SJCRH30 (cell line): ENCODE results near the gene CACTIN. TPM values are rescaled to one million over a fixed set of nuclear protein-coding genes. Genes with fewer than 3 reads are reported as not detected.
"Not testable (repeated sequence)": the region's sequence is repeated elsewhere in the genome, so short reads cannot be mapped to it uniquely, and the experiment has no call there.

ENCODE experiments used
- DNase-seq, 2 experiments: peaks; one replicate each; pipeline ENCODE4 v3.0.0-alpha.2; 2015 to 2020
- H3K27ac ChIP-seq: fragments of 250-450 bp; sonication (Bioruptor Pico); 2 replicates; pipeline ENCODE4 v1.5.1; 2020; ENCODE audit warnings: mild to moderate bottlenecking, moderate library complexity
- H3K27me3 ChIP-seq: fragments of 250-450 bp; sonication (Bioruptor Pico); 2 replicates; pipeline ENCODE4 v1.5.1; 2020; ENCODE audit warnings: mild to moderate bottlenecking, moderate library complexity
- H3K36me3 ChIP-seq: fragments of 250-450 bp; sonication (Bioruptor Pico); 2 replicates; pipeline ENCODE4 v1.5.1; 2020; ENCODE audit warnings: mild to moderate bottlenecking, moderate library complexity
- H3K4me1 ChIP-seq: fragments of 250-450 bp; sonication (Bioruptor Pico); 2 replicates; pipeline ENCODE4 v1.5.1; 2020; ENCODE audit warnings: mild to moderate bottlenecking, moderate library complexity
- H3K4me3 ChIP-seq: fragments of 250-450 bp; sonication (Bioruptor Pico); 2 replicates; pipeline ENCODE4 v1.5.1; 2020; ENCODE audit warnings: mild to moderate bottlenecking, moderate library complexity
- H3K9me3 ChIP-seq: fragments of 250-450 bp; sonication (Bioruptor Pico); replicated peaks from 2 replicates; pipeline ENCODE4 v1.5.1; 2020; ENCODE audit warnings: mild to moderate bottlenecking, moderate library complexity
- total RNA-seq: library from RNA; depleted of rRNA; stranded (reverse); fragments of >200 nt; shearing (Covaris generic); gene quantifications from 2 replicates; pipeline ENCODE4 v1.2.3, GENCODE V29; 2014

CACTIN gene
- total RNA-seq, 1 experiment from 2014 or later = 21.4 TPM

DNA sequence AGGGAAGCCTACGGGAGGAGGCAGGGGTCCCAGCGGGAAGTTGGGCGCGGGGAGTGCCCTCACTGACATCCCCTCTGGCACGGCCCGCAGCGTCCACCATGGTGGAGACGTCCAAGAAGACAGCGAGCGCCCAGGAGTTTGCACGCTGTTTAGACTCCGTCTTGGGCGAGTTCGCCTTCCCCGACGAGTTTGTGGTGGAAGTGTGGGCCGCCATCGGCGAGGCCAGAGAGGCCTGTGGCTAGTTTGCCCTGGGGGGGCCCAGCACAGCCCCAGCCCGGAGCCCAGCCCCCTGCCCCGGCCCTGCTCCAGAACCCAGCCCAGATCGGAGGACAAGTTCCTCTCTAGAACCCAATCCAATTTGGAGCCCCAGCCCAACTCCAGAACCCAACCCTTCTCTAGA is 36.6 kb downstream of the CACTIN start:
- H3K4me3 ChIP-seq = no peak overlapping the region
- no peaks in the 10 kb centered on the region for H3K9me3 ChIP-seq
- no peaks in the 10 kb centered on the region for H3K27me3 ChIP-seq
- no peaks in the 10 kb centered on the region for H3K36me3 ChIP-seq
- DNase-seq = no peak
- H3K27ac ChIP-seq = no peak overlapping the region
- H3K4me1 ChIP-seq = no peaks in the 10 kb centered on the region

DNA sequence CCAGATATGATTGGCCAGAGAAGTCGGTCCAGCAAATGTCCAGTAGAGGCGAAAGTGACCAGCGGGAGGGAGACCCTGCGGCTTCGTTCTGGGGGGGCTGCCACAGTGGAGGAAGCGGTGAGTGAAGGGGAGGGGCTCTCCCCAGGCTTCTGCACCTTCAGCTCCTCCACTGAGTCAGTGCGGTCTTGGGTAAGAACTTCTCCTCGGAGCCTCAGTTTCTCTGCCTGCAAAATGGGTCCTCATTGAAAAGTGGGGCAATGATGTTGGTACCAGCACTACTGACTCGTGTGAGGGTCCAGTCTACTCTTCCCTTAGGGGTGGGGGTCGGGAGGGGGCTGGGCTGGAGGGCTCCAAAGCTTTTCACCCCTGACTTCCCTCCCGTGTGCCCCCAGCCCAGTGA is 37.2 kb downstream of the CACTIN start:
- Histone ChIP-seq H3K4me1 (no peaks in the 10 kb centered on the region), H3K27me3 (no peaks in the 10 kb centered on the region), H3K27ac (no peak overlapping the region), H3K4me3 (no peak overlapping the region), H3K9me3 (no peaks in the 10 kb centered on the region), H3K36me3 (no peaks in the 10 kb centered on the region)
- no peak for DNase-seq

DNA sequence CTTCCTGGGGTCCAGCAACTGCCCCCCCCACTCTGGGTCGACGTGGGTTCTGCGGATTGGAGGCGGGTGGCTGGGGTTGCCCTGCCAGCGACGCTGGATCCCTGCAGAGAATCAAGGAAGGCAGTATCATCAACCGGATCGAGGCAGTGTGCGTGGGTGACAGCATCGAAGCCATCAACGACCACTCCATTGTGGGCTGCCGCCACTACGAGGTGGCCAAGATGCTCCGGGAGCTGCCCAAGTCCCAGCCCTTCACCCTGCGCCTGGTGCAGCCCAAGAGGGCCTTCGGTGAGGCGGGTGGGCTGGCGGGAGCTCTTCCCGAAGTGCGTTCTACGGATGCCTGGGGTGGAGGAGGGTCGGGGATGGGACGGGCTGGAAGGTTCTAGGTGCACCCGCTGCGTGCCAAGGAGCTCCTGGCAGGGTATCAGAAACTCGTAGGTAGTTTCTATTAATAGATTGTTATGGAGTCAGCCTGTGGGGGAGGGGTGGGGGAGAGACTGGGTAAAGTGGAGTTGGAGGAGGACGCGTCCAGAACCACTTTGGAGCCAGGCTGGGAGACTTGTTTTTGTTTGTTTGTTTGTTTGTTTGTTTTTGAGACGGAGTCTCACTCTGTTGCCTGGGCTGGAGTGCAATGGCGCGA is 39.8 kb downstream of the CACTIN start:
- H3K36me3 ChIP-seq = no peaks in the 10 kb centered on the region
- no peak overlapping the region for H3K27ac ChIP-seq
- no peak overlapping the region for H3K4me3 ChIP-seq
- H3K27me3 ChIP-seq = no peaks in the 10 kb centered on the region
- no peak for DNase-seq
- no peaks in the 10 kb centered on the region for H3K9me3 ChIP-seq
- no peaks in the 10 kb centered on the region for H3K4me1 ChIP-seq

DNA sequence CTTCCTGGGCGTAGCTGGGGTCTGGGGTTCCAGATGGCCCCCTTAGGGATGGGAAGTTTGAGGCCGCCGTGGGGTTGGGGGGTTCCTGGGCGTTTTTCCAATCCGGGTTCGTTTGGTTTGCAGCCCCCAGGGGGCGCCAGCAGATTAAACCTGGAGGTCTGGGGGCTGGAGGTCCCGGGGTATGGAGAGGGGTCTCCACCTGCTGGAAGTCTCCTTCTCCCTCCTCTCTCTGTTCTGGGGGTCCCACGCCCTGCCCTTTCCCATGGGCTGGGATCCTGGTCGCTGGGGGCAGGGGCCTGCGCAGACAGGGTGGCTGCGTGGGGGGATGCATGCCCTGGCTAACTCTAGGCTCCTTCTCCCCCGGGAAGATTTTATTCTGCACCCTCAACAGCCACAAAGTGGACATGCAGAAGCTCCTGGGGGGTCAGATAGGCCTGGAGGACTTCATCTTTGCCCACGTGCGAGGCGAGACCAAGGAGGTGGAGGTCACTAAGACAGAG is 40.4 kb downstream of the CACTIN start:
- H3K36me3 ChIP-seq = no peaks in the 10 kb centered on the region
- H3K9me3 ChIP-seq = no peaks in the 10 kb centered on the region
- H3K4me3 ChIP-seq = no peak overlapping the region
- H3K27me3 ChIP-seq = no peaks in the 10 kb centered on the region
- H3K4me1 ChIP-seq = no peaks in the 10 kb centered on the region
- DNase-seq = peak in 1 of 2 experiments; percentile 38
- H3K27ac ChIP-seq = no peak overlapping the region

DNA sequence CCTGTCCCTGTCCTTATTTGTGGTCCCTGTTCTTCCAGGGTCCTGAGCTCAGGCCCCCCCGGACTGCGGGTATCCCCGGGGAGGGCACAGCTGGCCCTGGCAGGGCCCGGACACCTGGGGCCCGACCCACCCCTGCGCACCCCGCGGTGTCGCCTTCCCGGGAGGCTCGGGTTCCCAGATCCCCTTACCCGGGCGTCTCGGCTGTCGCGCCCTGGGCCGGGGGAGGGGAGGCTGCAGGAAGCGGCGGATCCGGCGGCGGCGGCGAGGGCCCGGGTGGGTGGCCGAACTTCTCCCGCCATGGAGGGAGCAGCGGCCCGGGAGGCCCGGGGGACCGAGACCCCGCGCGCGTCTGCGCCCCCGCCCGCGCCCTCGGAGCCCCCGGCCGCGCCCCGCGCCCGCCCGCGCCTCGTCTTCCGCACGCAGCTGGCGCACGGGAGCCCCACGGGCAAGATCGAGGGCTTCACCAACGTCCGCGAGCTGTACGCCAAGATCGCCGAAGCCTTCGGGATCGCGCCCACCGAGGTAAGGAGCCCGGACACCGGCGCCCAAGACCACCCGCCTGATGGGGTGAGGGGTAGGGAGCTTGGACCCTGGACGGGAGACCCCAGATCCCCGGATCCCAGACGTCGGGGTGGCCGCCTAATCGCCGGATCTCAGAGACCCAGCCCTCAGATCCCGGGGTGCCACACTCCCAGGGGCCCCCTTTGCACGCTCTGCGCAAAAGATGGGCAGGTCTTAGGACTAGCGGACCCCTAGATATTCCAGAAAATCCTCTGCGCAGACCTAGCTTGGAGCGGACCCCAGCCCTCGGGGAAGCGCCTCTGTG is 41.1 kb downstream of the CACTIN start, which contains the start of gene GIPC3:
TSS of gene GIPC3 (plus strand) at position 178 of the 826 bp plus-strand sequence. CDS start at position 298, 120 bp downstream.
- H3K9me3 ChIP-seq = no peaks in the 10 kb centered on the region
- no peak within 1 kb of the TSS for H3K27ac ChIP-seq
- H3K27me3 ChIP-seq = no peaks in the 10 kb centered on the region
- DNase-seq = no peak
- no peaks in the 10 kb centered on the region for H3K36me3 ChIP-seq
- no peak within 1 kb of the TSS for H3K4me3 ChIP-seq
- no peaks in the 10 kb centered on the region for H3K4me1 ChIP-seq

DNA sequence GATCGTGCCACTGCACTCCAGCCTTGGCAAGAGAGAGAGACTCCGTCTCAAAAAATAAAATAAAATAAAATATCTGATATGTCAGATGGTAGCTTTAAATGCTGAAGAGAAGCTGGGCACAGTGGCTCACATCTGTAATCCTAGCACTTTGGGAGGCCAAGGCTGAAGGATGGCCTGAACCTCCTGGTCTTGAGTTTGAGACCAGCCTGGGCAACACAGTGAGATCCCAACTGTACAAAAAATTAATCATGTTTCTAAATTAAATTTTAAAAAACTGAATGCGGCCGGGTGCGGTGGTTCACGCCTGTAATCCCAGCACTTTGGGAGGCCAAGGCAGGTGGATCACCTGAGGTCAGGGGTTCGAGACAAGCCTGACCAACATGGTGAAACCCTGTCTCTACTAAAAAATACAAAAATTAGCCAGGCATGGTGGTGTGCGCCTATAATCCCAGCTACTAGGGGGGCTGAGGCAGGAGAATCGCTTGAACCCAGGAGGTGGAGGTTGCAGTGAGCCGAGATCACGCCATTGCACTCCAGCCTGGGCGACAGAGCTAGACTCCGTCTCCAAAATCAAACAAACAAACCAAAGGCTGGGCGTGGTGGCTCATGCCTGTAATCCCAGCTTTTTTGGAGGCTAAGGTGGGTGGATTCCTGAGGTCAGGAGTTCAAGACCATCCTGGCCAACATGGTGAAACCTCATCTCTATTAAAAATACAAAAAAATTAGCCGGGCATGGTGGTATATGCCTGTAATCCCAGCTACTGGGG is 42.4 kb downstream of the CACTIN start:
- H3K9me3 ChIP-seq, DNase-seq, H3K27me3 ChIP-seq, H3K36me3 ChIP-seq, H3K4me1 ChIP-seq, H3K4me3 ChIP-seq, H3K27ac ChIP-seq: not testable (repeated sequence)

DNA sequence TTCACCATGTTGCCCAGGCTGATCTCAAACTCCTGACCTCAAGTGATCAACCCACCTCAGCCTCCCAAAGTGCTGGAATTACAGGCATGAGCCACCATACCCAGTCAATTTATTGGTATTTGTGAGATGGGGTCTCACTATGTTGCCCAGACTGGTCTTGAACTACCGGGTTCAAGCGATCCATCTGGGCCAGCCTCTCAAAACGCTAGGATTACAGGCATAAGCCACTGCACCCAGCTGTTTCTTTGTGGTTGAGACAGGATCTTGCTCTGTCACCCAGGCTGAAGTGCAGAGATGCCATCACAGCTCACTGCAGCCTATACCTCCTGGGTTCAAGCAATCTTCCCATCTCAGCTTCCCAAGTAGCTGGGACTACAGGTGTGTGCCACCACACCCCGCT is 44.8 kb downstream of the CACTIN start:
- not testable (repeated sequence) for H3K27ac ChIP-seq, H3K27me3 ChIP-seq, H3K4me1 ChIP-seq, H3K4me3 ChIP-seq, H3K36me3 ChIP-seq, H3K9me3 ChIP-seq
- peak in 1 of 2 experiments; percentile 26 for DNase-seq

DNA sequence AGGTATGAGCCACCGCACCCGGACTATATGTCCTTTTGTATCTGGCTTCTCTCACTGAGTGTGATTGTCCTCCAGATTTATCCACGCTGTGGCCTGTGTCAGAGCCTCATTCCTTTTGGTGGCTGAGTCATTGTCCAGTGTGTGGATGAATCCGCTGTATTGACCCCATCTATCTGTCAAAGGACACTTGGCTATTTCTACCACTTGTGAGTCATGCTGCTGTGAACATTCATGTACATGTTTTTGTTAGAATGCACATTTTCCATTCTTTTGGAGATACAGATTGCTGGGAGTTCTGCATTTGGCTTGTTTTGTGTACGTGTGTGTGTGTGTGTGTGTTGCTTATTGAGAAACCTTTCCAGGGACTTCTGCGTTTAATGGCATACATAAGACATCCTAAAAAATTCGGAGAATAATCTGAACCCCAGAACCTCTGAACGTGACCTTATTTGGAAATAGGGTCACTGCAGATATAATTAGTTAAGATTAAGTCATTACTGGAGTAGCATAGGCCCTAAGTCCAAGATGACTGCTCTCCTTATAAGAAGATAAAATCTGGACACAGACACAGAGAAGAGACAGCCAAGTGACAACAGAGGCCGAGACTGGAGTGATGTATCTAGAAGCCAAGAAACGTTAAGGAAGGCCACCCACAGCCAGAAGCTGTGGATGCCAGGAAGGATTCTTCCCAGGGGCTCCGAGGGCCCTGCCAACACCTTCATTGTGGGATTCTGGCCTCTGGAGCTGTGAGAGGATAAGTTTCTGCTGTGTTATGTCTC is 46.2 kb downstream of the CACTIN start:
- Histone ChIP-seq H3K4me1 (no peaks in the 10 kb centered on the region), H3K36me3 (peaks cover 13% of the 10 kb centered on the region; the same call in 1 of the 2 replicates), H3K4me3 (no peak overlapping the region), H3K9me3 (no peaks in the 10 kb centered on the region), H3K27me3 (no peaks in the 10 kb centered on the region), H3K27ac (no peak overlapping the region)
- no peak for DNase-seq

DNA sequence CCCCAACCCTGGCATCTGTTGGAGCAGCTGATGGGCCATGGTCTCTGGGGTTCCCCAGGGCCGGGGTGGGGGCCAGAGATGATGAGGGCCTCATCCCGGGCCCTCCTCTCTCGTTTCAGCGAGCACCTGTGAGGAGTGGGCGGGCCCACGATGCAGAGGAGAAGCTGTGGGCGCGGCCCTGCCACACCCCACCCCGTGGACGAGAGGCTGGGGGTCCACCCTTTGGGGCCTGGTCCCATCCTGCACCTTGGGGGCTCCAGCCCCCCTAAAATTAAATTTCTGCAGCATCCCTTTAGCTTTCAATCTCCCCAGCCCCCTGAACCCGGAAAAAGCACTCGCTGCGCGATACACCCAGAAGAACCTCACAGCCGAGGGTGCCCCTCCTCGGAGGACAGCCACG is 48.2 kb downstream of the CACTIN start:
- Histone ChIP-seq H3K27ac (no peak overlapping the region), H3K27me3 (no peaks in the 10 kb centered on the region), H3K9me3 (no peaks in the 10 kb centered on the region), H3K4me3 (no peak overlapping the region), H3K36me3 (peaks cover 23% of the 10 kb centered on the region), H3K4me1 (no peaks in the 10 kb centered on the region)
- no peak for DNase-seq

DNA sequence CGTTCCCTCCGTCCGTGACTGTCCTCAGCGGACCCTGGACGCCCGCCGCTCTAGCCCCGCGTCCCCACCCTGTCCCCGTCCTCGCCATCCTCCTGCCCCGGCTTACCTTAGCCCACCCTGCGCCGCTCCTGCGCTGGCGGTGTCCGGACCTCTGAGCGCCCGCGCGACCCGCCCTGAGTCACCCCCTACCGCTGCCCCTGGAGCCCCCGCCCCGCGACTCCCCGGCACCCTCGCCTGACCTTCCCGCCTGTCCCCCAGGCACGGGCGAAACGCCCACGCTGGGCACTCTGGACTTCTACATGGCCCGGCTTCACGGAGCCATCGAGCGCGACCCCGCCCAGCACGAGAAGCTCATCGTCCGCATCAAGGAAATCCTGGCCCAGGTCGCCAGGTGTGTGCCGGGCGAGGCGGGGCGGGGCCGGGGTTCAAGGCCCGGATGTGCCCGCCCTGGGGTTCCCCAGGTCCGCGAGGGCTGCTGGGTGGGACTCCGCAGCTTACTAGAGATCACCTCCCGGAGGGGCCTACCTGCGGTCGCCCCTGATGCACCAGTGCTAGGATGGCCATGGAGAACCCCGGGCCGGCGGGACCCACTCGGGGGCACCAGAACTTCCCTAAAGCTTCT is 48.8 kb downstream of the CACTIN start:
- Histone ChIP-seq H3K36me3 (peaks cover 23% of the 10 kb centered on the region), H3K4me1 (no peaks in the 10 kb centered on the region)
- DNase-seq = no peak

DNA sequence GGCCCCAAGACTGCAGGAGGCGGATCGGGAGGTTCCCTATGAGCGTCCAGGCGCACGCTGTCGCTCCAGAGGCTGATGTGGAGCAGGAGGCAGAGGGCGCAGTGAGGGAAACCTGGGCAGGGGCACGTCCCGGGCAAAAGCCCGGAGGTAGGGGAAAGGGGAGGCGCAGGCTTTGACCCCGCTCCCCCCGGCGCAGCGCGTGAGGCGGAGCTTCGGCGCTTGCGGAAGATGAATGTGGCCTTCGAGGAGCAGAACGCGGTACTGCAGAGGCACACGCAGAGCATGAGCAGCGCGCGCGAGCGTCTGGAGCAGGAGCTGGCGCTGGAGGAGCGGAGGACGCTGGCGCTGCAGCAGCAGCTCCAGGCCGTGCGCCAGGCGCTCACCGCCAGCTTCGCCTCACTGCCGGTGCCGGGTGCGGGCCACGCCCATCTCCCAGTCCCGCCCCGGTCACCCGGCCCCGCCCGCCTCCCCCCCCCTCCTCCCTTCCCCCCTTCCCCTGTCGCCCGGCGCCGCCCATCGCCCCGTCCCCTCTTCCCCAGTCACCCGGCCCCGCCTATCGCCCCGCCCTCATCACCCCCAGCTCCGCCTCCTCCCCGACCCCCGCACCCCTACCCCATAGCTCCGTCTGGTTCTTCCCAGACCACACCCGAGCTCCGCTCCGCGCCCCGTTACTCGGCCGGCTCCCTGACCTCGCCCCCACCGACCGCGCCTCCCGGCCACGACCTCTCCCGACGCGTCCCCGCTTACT is 49.7 kb downstream of the CACTIN start:
- Histone ChIP-seq H3K4me3 (no peak overlapping the region), H3K27ac (no peak overlapping the region)
- no peak for DNase-seq

More for the DNA sequence above, 48.8 kb downstream of the CACTIN start:
- Histone ChIP-seq H3K27me3 (no peaks in the 10 kb centered on the region), H3K27ac (no peak overlapping the region), H3K9me3 (no peaks in the 10 kb centered on the region), H3K4me3 (no peak overlapping the region)

DNA sequence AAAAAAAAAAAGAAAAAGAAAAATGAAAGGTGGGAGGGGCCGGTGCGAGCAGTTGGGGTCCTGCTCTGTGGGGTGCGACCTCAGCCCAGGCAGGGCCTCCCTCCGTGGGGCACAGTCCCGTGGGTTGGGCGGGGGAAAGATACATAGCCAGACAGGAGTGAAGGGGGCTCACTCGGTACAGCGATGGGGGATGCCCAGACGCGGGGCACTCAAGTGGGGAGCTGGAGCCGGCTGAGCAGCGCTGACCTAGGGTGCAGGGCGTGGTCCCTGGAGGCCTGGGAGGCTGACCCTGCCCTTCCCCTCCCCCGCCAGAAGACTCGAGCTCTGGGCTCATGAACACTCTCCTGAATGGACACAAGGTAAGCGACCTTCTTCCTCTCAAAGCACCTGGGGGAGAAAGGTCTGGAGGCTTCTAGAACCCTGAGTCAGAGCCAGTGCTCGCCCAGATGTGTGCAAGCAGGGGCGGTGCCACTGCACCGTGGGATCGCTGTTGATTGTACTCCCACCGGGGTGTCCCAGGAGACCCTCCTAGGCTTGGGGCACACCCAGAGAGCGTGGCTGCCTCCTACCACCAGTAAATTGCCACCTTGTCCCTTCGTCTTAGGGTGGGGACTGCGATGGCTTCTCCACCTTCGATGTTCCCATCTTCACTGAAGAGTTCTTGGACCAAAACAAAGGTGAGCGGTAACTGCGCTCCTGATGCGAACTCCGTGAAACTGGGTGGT is 50.5 kb downstream of the CACTIN start:
- peaks cover 23% of the 10 kb centered on the region for H3K36me3 ChIP-seq
- H3K27ac ChIP-seq = no peak overlapping the region
- H3K4me3 ChIP-seq = no peak overlapping the region
- H3K27me3 ChIP-seq = no peaks in the 10 kb centered on the region
- DNase-seq = no peak
- H3K4me1 ChIP-seq = peaks cover 8% of the 10 kb centered on the region; the same call in 1 of the 2 replicates
- H3K9me3 ChIP-seq = no peaks in the 10 kb centered on the region

More for the DNA sequence above, 49.7 kb downstream of the CACTIN start:
- Histone ChIP-seq H3K9me3 (no peaks in the 10 kb centered on the region), H3K27me3 (no peaks in the 10 kb centered on the region), H3K36me3 (peaks cover 23% of the 10 kb centered on the region), H3K4me1 (peaks cover 3% of the 10 kb centered on the region; the same call in 1 of the 2 replicates)

DNA sequence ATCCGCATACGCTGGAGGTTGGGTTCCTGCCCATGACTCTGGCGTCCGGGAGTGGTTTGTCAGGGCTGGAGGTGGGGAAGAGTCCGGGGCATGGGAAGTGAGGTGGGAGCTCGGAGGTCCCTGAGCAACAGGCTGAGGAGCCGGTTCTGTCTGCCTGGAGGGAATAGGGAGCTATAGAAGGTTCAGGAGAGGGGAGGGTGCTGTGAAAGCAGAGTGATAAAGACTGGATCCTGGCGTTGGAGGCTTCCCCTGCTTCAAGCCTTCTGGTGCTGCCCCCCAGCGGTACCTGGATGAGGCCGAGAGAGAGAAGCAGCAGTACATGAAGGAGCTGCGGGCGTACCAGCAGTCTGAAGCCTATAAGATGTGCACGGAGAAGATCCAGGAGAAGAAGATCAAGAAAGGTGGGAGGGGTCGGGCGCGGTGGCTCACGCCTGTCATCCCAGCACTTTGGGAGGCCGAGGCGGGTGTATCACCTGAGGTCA is 51.3 kb downstream of the CACTIN start:
- DNase-seq = no peak
- Histone ChIP-seq H3K27me3 (no peaks in the 10 kb centered on the region), H3K27ac (no peak overlapping the region), H3K9me3 (no peaks in the 10 kb centered on the region), H3K4me3 (no peak overlapping the region), H3K4me1 (peaks cover 15% of the 10 kb centered on the region), H3K36me3 (peaks cover 23% of the 10 kb centered on the region)
